ENCODE measurements around the gene ACAP1. TPM values are rescaled to one million over a fixed set of nuclear protein-coding genes. Genes with fewer than 3 reads are reported as not detected.

The ACAP1 gene
- total RNA-seq, 1 experiment from 2014 or later, result 17.8 TPM

GRCh38 chr17:7304179-7304578 is 32.1 kb upstream of the ACAP1 start:
- peaks cover under 1% of the 10 kb centered on the region; the same call in 1 of the 2 replicates for H3K36me3 ChIP-seq (replicated peaks; ENCODE audit: control insufficient read depth, insufficient read depth, low read length)
- no peak overlapping the region for H3K4me3 ChIP-seq (ENCODE audit: insufficient read depth, low read depth, low read length)
- H3K27me3 ChIP-seq (ENCODE audit: control insufficient read depth, insufficient read depth, low read length), result peaks cover 2% of the 10 kb centered on the region; the same call in 1 of the 2 replicates
- DNase-seq, result no peak

GRCh38 chr17:7306911-7307685 is 29.2 kb upstream of the ACAP1 start, which contains the start of gene EIF5A:
EIF5A (plus strand) TSS chr17:7307628; CDS start chr17:7309636, 2,008 bp downstream.
- peak; percentile 99 for DNase-seq
- Histone ChIP-seq H3K4me3 (ENCODE audit: insufficient read depth, low read depth, low read length) (peak within 1 kb of the TSS; percentile 90), H3K36me3 (replicated peaks; ENCODE audit: control insufficient read depth, insufficient read depth, low read length) (peaks cover 24% of the 10 kb centered on the region), H3K27me3 (ENCODE audit: control insufficient read depth, insufficient read depth, low read length) (no peaks in the 10 kb centered on the region)

- H3K27me3 ChIP-seq (ENCODE audit: control insufficient read depth, insufficient read depth, low read length), result no peaks in the 10 kb centered on the region
- peak; percentile 87 for DNase-seq
- H3K36me3 ChIP-seq (replicated peaks; ENCODE audit: control insufficient read depth, insufficient read depth, low read length), result peaks cover 31% of the 10 kb centered on the region
- H3K4me3 ChIP-seq (ENCODE audit: insufficient read depth, low read depth, low read length), result peak overlapping the region; percentile 90
These were observed 28.4 kb upstream of the ACAP1 start for GRCh38 chr17:7307686-7308624.

- Histone ChIP-seq H3K36me3 (replicated peaks; ENCODE audit: control insufficient read depth, insufficient read depth, low read length) (peaks cover 32% of the 10 kb centered on the region), H3K27me3 (ENCODE audit: control insufficient read depth, insufficient read depth, low read length) (no peaks in the 10 kb centered on the region), H3K4me3 (ENCODE audit: insufficient read depth, low read depth, low read length) (peak overlapping the region; percentile 90)
- DNase-seq, result peak; percentile 88
These were observed 27.5 kb upstream of the ACAP1 start for GRCh38 chr17:7308625-7309433.

GRCh38 chr17:7309628-7310027 is 26.7 kb upstream of the ACAP1 start:
- DNase-seq, result no peak
- no peaks in the 10 kb centered on the region for H3K27me3 ChIP-seq (ENCODE audit: control insufficient read depth, insufficient read depth, low read length)
- no peak overlapping the region for H3K4me3 ChIP-seq (ENCODE audit: insufficient read depth, low read depth, low read length)
- H3K36me3 ChIP-seq (replicated peaks; ENCODE audit: control insufficient read depth, insufficient read depth, low read length), result peaks cover 34% of the 10 kb centered on the region

GRCh38 chr17:7311110-7311705 is 25.1 kb upstream of the ACAP1 start:
- Histone ChIP-seq H3K4me3 (ENCODE audit: insufficient read depth, low read depth, low read length) (no peak overlapping the region), H3K36me3 (replicated peaks; ENCODE audit: control insufficient read depth, insufficient read depth, low read length) (peaks cover 34% of the 10 kb centered on the region), H3K27me3 (ENCODE audit: control insufficient read depth, insufficient read depth, low read length) (no peaks in the 10 kb centered on the region)
- DNase-seq, result no peak

GRCh38 chr17:7312432-7313087 is 23.8 kb upstream of the ACAP1 start:
- Histone ChIP-seq H3K27me3 (ENCODE audit: control insufficient read depth, insufficient read depth, low read length) (no peaks in the 10 kb centered on the region), H3K36me3 (replicated peaks; ENCODE audit: control insufficient read depth, insufficient read depth, low read length) (peaks cover 38% of the 10 kb centered on the region), H3K4me3 (ENCODE audit: insufficient read depth, low read depth, low read length) (no peak overlapping the region)
- DNase-seq, result peak; percentile 32

GRCh38 chr17:7313088-7313889 is 23.0 kb upstream of the ACAP1 start:
- Histone ChIP-seq H3K36me3 (replicated peaks; ENCODE audit: control insufficient read depth, insufficient read depth, low read length) (peaks cover 46% of the 10 kb centered on the region), H3K4me3 (ENCODE audit: insufficient read depth, low read depth, low read length) (no peak overlapping the region), H3K27me3 (ENCODE audit: control insufficient read depth, insufficient read depth, low read length) (no peaks in the 10 kb centered on the region)
- DNase-seq, result peak; percentile 74

GRCh38 chr17:7313890-7314718 is 22.2 kb upstream of the ACAP1 start:
- Histone ChIP-seq H3K4me3 (ENCODE audit: insufficient read depth, low read depth, low read length) (peak overlapping the region; percentile 73), H3K36me3 (replicated peaks; ENCODE audit: control insufficient read depth, insufficient read depth, low read length) (peaks cover 51% of the 10 kb centered on the region), H3K27me3 (ENCODE audit: control insufficient read depth, insufficient read depth, low read length) (no peaks in the 10 kb centered on the region)
- no peak for DNase-seq

- peak; percentile 99 for DNase-seq
- Histone ChIP-seq H3K27me3 (ENCODE audit: control insufficient read depth, insufficient read depth, low read length) (no peaks in the 10 kb centered on the region), H3K4me3 (ENCODE audit: insufficient read depth, low read depth, low read length) (peak within 1 kb of the TSS; percentile 73), H3K36me3 (replicated peaks; ENCODE audit: control insufficient read depth, insufficient read depth, low read length) (peaks cover 44% of the 10 kb centered on the region)
These were observed 21.4 kb upstream of the ACAP1 start, which contains the start of gene GPS2 for GRCh38 chr17:7314719-7315569. GPS2 (minus strand) TSS chr17:7315360; CDS start chr17:7315052, 308 bp downstream.

GRCh38 chr17:7315570-7316235 is 20.6 kb upstream of the ACAP1 start:
- peak overlapping the region; percentile 73 for H3K4me3 ChIP-seq (ENCODE audit: insufficient read depth, low read depth, low read length)
- peaks cover 41% of the 10 kb centered on the region for H3K36me3 ChIP-seq (replicated peaks; ENCODE audit: control insufficient read depth, insufficient read depth, low read length)
- no peaks in the 10 kb centered on the region for H3K27me3 ChIP-seq (ENCODE audit: control insufficient read depth, insufficient read depth, low read length)
- DNase-seq, result no peak
